Transverse colon (tissue), 4 donors: ENCODE data around the gene MRPL28.

Experiments
- CTCF ChIP-seq, 5 experiments: fragments of 200-600 bp in 3 of 5; fragments of 450-650 bp in 2 of 5; sonication (generic) in 3 of 5; IDR thresholded peaks; 1 replicate in 2 of 5; 2 replicates in 3 of 5; pipeline ENCODE4 v1.5.1; 2016 to 2017; ENCODE audit warnings: antibody characterized with exemption in 5 of 5, inconsistent platforms in 3 of 5, mild to moderate bottlenecking in 2 of 5, moderate library complexity in 1 of 5
- EP300 ChIP-seq: sonication (generic); formaldehyde crosslinking; IDR thresholded peaks from one replicate; pipeline ENCODE4 v1.6.1; 2017; ENCODE audit warnings: antibody characterized with exemption, low read depth
- POLR2AphosphoS5 ChIP-seq, 3 donors: sonication (generic); formaldehyde crosslinking; IDR thresholded peaks; one replicate each; pipeline ENCODE4 v1.6.1; 2016; ENCODE audit warnings: antibody characterized with exemption in 3 of 3

GRCh38 chr16:330741-331140, 39.6 kb downstream of the MRPL28 start:
- TF ChIP-seq CTCF (IDR thresholded peaks at IDR 0.05) (no peak), POLR2AphosphoS5 (IDR thresholded peaks at IDR 0.05) (no peak), EP300 (no peak)
